Stimulated activated CD4-positive, alpha-beta T cell treated with anti-CD3 and anti-CD28 coated beads, TNF-alpha, amount 100 ng/mL, for 24 hours (primary cell): ENCODE measurements around the gene STMP1.
"Not testable (repeated sequence)": the region's sequence is repeated elsewhere in the genome, so short reads cannot be mapped to it uniquely, and the experiment has no call there.

Experiments used
- DNase-seq, 3 experiments: peaks; one replicate each; pipeline ENCODE4 v3.0.0-alpha.2; 2020; ENCODE audit warnings: low read depth in 3 of 3

The STMP1 gene

GRCh38 chr7:135664046-135664589 is 1.8 kb downstream of the STMP1 start:
- no peak for DNase-seq

- DNase-seq: no peak
Observed at GRCh38 chr7:135665042-135665441, 2.7 kb downstream of the STMP1 start.

- DNase-seq: no peak
Observed at GRCh38 chr7:135666156-135666555, 3.8 kb downstream of the STMP1 start.

- DNase-seq: no peak
Observed at GRCh38 chr7:135666846-135667245, 4.5 kb downstream of the STMP1 start.

GRCh38 chr7:135667626-135668025 is 5.3 kb downstream of the STMP1 start:
- DNase-seq: not testable (repeated sequence)

GRCh38 chr7:135668852-135669395 is 6.6 kb downstream of the STMP1 start:
- DNase-seq: not testable (repeated sequence)

GRCh38 chr7:135669774-135670173 is 7.5 kb downstream of the STMP1 start:
- no peak for DNase-seq

- no peak for DNase-seq
Observed at GRCh38 chr7:135670179-135670578, 7.9 kb downstream of the STMP1 start.

- DNase-seq: no peak
Observed at GRCh38 chr7:135672560-135673359, 10.4 kb downstream of the STMP1 start.

- no peak for DNase-seq
Observed at GRCh38 chr7:135673360-135673706, 11.0 kb downstream of the STMP1 start.

- DNase-seq: no peak
Observed at GRCh38 chr7:135678612-135679575, 16.6 kb downstream of the STMP1 start.

GRCh38 chr7:135681762-135682161 is 19.4 kb downstream of the STMP1 start:
- no peak for DNase-seq

- DNase-seq: no peak
Observed at GRCh38 chr7:135682191-135682590, 19.9 kb downstream of the STMP1 start.

GRCh38 chr7:135683609-135684008 is 21.3 kb downstream of the STMP1 start:
- no peak for DNase-seq

GRCh38 chr7:135684136-135684535 is 21.8 kb downstream of the STMP1 start:
- DNase-seq: no peak

GRCh38 chr7:135684699-135685098 is 22.4 kb downstream of the STMP1 start:
- no peak for DNase-seq

- DNase-seq: no peak
Observed at GRCh38 chr7:135685306-135686084, 23.2 kb downstream of the STMP1 start.

GRCh38 chr7:135687466-135687865 is 25.2 kb downstream of the STMP1 start:
- no peak for DNase-seq

- DNase-seq: no peak
Observed at GRCh38 chr7:135690566-135690965, 28.3 kb downstream of the STMP1 start.

GRCh38 chr7:135692055-135692454 is 29.7 kb downstream of the STMP1 start:
- no peak for DNase-seq

- DNase-seq: not testable (repeated sequence)
Observed at GRCh38 chr7:135692606-135693005, 30.3 kb downstream of the STMP1 start.
